Adrenal gland (tissue), 12 donors: Measurements from ENCODE around the gene ANK2. TPM values are rescaled to one million over a fixed set of nuclear protein-coding genes. Genes with fewer than 3 reads are reported as not detected.

Experiments
- DNase-seq, 7 donors: peaks; one replicate each; pipeline ENCODE4 v3.0.0-alpha.2; 2019 to 2020
- H3K27ac ChIP-seq, 5 donors: fragments of 200-600 bp; sonication (generic) in 4 of 5; 1 replicate in 3 of 5; 2 replicates in 2 of 5; pipeline versions ENCODE4 v1.5.1 to v1.8.0; 2016 to 2020; ENCODE audit warnings: mild to moderate bottlenecking in 1 of 5
- H3K27me3 ChIP-seq: fragments of 200-600 bp; 2 replicates; pipeline ENCODE4 v1.8.0; 2021
- H3K36me3 ChIP-seq, 2 donors: fragments of 200-600 bp; replicated peaks in 1 of 2; 1 replicate in 1 of 2; 2 replicates in 1 of 2; pipeline versions ENCODE4 v1.5.1 to v1.8.0; 2018 to 2022
- H3K4me1 ChIP-seq, 2 donors: fragments of 200-600 bp; replicated peaks in 1 of 2; 1 replicate in 1 of 2; 2 replicates in 1 of 2; pipeline versions ENCODE4 v1.5.1 to v1.8.0; 2018 to 2021
- H3K4me3 ChIP-seq, 4 donors: fragments of 200-600 bp; sonication (generic) in 3 of 4; one replicate each; pipeline ENCODE4 v1.5.1; 2016 to 2018
- H3K9me3 ChIP-seq, 3 donors: fragments of 200-600 bp; sonication (generic) in 1 of 3; replicated peaks in 1 of 3; 1 replicate in 2 of 3; 2 replicates in 1 of 3; pipeline versions ENCODE4 v1.5.1 to v1.8.0; 2016 to 2021
- CTCF ChIP-seq, 6 experiments: fragments of 450-650 bp in 4 of 6; fragments of 200-600 bp in 2 of 6; sonication (generic) in 1 of 6; IDR thresholded peaks; 1 replicate in 5 of 6; 2 replicates in 1 of 6; pipeline versions ENCODE4 v1.5.1 to v1.8.0; 2016 to 2021; ENCODE audit warnings: antibody characterized with exemption in 6 of 6, mild to moderate bottlenecking in 2 of 6, moderate library complexity in 1 of 6
- POLR2A ChIP-seq, 2 donors: fragments of 450-650 bp; IDR thresholded peaks; one replicate each; pipeline ENCODE4 v1.6.1; 2017; ENCODE audit warnings: antibody characterized with exemption in 2 of 2, mild to moderate bottlenecking in 2 of 2, moderate library complexity in 1 of 2
- WGBS, 4 donors: extraction: QIAGEN DNeasy Blood & Tissue Kit in 2 of 4; methylation state at CpG; one replicate each; pipeline versions ENCODE4 v1.1.5 to v1.1.7; 2013 to 2017; 5-methylcytosine and 5-hydroxymethylcytosine counted together
- intact Hi-C, 2 donors: fragments of 100-400 bp; cut with DNase I; formaldehyde crosslinking; loops; one replicate each; pipeline versions ENCODE4 v1.14.1 to v1.15.0; 2022 to 2023
- polyA plus RNA-seq, 3 donors: library from polyadenylated mRNA; stranded (reverse); fragments of 200-250 nt in 2 of 3; fragments of 350-450 nt in 1 of 3; fragmentation: Illumina TruSeq in 1 of 3; extraction: RNeasy Lipid Tissue Mini Kit (QIAGEN cat#74804) in 1 of 3; gene quantifications; one replicate each; pipeline ENCODE4 v1.2.3, GENCODE V29; 2013 to 2014
- total RNA-seq, 9 donors: library from RNA; depleted of rRNA in 4 of 9; stranded (reverse); fragments of >200 nt in 4 of 9; fragments of 120-200 nt in 1 of 9; fragmentation: NEBNext Ultra II Directional in 1 of 9; extraction: Animal tissue kit (Norgen Biotek cat#: 25700) in 1 of 9; gene quantifications; one replicate each; pipeline versions ENCODE4 v1.1.0 to v1.2.4, GENCODE V29; 2013 to 2023
- donor health status: healthy with polysubstance abuse.
- donor health status: Bipolar disorder and iron deficiency.
- donor health status: DM: yes; HTN: yes; CAD: no.
- donor health status: DM: no; HTN: no; CAD: no.
- donor health status: DM: no; HTN: no; CAD: no.
- donor health status: DM: yes; HTN: yes; CAD: no.

The ANK2 gene
- total and polyA plus RNA-seq, 12 donors, result 6.5 to 229 (median 56.1) TPM

GRCh38 chr4:113186913-113187312 lies 137.5 kb downstream of the ANK2 start:
- intact Hi-C loops, result no loop called here
- no peak for DNase-seq
- Histone ChIP-seq H3K36me3 (no peaks in the 10 kb centered on the region), H3K27me3 (no peaks in the 10 kb centered on the region), H3K4me3 (no peak overlapping the region), H3K4me1 (peaks cover 0 to 11% of the 10 kb centered on the region in 2 donors), H3K27ac (no peak overlapping the region), H3K9me3 (no peaks in the 10 kb centered on the region)
- TF ChIP-seq POLR2A (IDR thresholded peaks at IDR 0.05) (no peak), CTCF (IDR thresholded peaks at IDR 0.05) (no peak)

GRCh38 chr4:113187358-113187757 lies 137.9 kb downstream of the ANK2 start:
- Histone ChIP-seq H3K9me3 (no peaks in the 10 kb centered on the region), H3K4me1 (peaks cover 0 to 11% of the 10 kb centered on the region in 2 donors), H3K36me3 (no peaks in the 10 kb centered on the region), H3K27ac (no peak overlapping the region), H3K4me3 (no peak overlapping the region), H3K27me3 (no peaks in the 10 kb centered on the region)
- intact Hi-C loops, result no loop called here
- TF ChIP-seq POLR2A (IDR thresholded peaks at IDR 0.05) (no peak), CTCF (IDR thresholded peaks at IDR 0.05) (no peak)
- 68 to 85% (median 82%) methylated on average over 3 of the region's 3 CpGs for WGBS, 4 donors
- no peak for DNase-seq

GRCh38 chr4:113189546-113189945 lies 140.1 kb downstream of the ANK2 start:
- TF ChIP-seq CTCF (IDR thresholded peaks at IDR 0.05) (no peak), POLR2A (IDR thresholded peaks at IDR 0.05) (no peak)
- H3K27me3 ChIP-seq, result no peaks in the 10 kb centered on the region
- intact Hi-C loops, result no loop called here
- H3K27ac ChIP-seq, result no peak overlapping the region
- H3K4me3 ChIP-seq, result no peak overlapping the region
- H3K9me3 ChIP-seq, result no peaks in the 10 kb centered on the region
- no peak for DNase-seq
- H3K4me1 ChIP-seq, result peaks cover 0 to 11% of the 10 kb centered on the region in 2 donors
- no peaks in the 10 kb centered on the region for H3K36me3 ChIP-seq
- WGBS, 4 donors, result 79 to 85% (median 82%) methylated on average over 4 of the region's 4 CpGs

GRCh38 chr4:113209153-113209552 lies 159.7 kb downstream of the ANK2 start:
- no peak overlapping the region for H3K27ac ChIP-seq
- TF ChIP-seq POLR2A (IDR thresholded peaks at IDR 0.05) (no peak), CTCF (IDR thresholded peaks at IDR 0.05) (no peak)
- H3K36me3 ChIP-seq, result no peaks in the 10 kb centered on the region
- H3K4me1 ChIP-seq, result no peaks in the 10 kb centered on the region
- H3K9me3 ChIP-seq, result no peaks in the 10 kb centered on the region
- no peak for DNase-seq
- H3K27me3 ChIP-seq, result no peaks in the 10 kb centered on the region
- intact Hi-C loops, result no loop called here
- WGBS, 4 donors, result 79 to 91% (median 88%) methylated on average over 4 of the region's 4 CpGs
- H3K4me3 ChIP-seq, result no peak overlapping the region
